Measurements from ENCODE around the gene ZNF778. TPM values are rescaled to one million over a fixed set of nuclear protein-coding genes. Genes with fewer than 3 reads are reported as not detected.

Gene ZNF778
- total and polyA plus RNA-seq, 2 donors (not counting 1 experiment from before 2014, with no cell fraction given): 4.3 to 9.4 TPM

GRCh38 chr16:89286096-89286495 lies 68.6 kb downstream of the ZNF778 start:
- no peak for DNase-seq (ENCODE audit: low read depth in 2 of 2)
- Histone ChIP-seq H3K4me2 (ENCODE audit: extremely low read depth, insufficient read depth, low read length) (no peak overlapping the region), H3K79me2 (ENCODE audit: control insufficient read depth, insufficient read depth, low read length) (peaks cover 4% of the 10 kb centered on the region), H3K9ac (ENCODE audit: insufficient read depth, low read length) (no peak overlapping the region), H3K4me1 (ENCODE audit: control insufficient read depth, extremely low read depth, insufficient read depth, low read length) (no peaks in the 10 kb centered on the region), H3K27me3 (ENCODE audit: control insufficient read depth, insufficient read depth, low read length) (no peaks in the 10 kb centered on the region), H3K4me3 (replicated peaks in 1 of 4; ENCODE audit: control extremely low read depth in 1 of 4, insufficient read depth in 1 of 4, low read depth in 3 of 4, low read length in 4 of 4) (no peak overlapping the region), H3K36me3 (ENCODE audit: control insufficient read depth, insufficient read depth, low read length) (peaks cover 27% of the 10 kb centered on the region), H3K9me3 (ENCODE audit: control insufficient read depth, insufficient read depth, low read depth, low read length) (no peaks in the 10 kb centered on the region), H2AFZ (ENCODE audit: low read length) (no peak overlapping the region), H3K27ac (ENCODE audit: insufficient read depth, low read length) (no peak overlapping the region), H4K20me1 (ENCODE audit: control insufficient read depth, extremely low read depth, insufficient read depth, low read length) (no peaks in the 10 kb centered on the region)
- TF ChIP-seq EZH2 (IDR thresholded peaks at IDR 0.05; ENCODE audit: low read length, missing control alignments): no peak
- TF ChIP-seq CTCF (conservative IDR thresholded peaks at IDR 0.05 in 1 of 2, IDR thresholded peaks at IDR 0.05 in 1 of 2; ENCODE audit: low read depth in 1 of 2, low read length in 2 of 2): no peak

Other genes with a start within 250 kb of the ZNF778 start
- under 0.01 TPM in 2 replicates for gene CBFA2T3, start 240.5 kb upstream of the ZNF778 start, total RNA-seq
- gene CBFA2T3, start 240.5 kb upstream of the ZNF778 start, polyA plus RNA-seq: 0.05 TPM in 1 of 2 replicates, not detected in the other
- 20.5 and 23.1 TPM in 2 replicates for gene ACSF3, start 123.9 kb upstream of the ZNF778 start, total RNA-seq
- 7.9 and 9.2 TPM in 2 replicates for gene ACSF3, start 123.9 kb upstream of the ZNF778 start, polyA plus RNA-seq
- gene CDH15, start 46.0 kb upstream of the ZNF778 start, total RNA-seq: 0.26 and 0.99 TPM in 2 replicates
- gene CDH15, start 46.0 kb upstream of the ZNF778 start, polyA plus RNA-seq: 0.10 and 0.14 TPM in 2 replicates
- 0.17 and 0.26 TPM in 2 replicates for gene SLC22A31, start 17.2 kb upstream of the ZNF778 start, total RNA-seq
- gene SLC22A31, start 17.2 kb upstream of the ZNF778 start, polyA plus RNA-seq: 0.24 TPM in 1 of 2 replicates, not detected in the other